SK-N-SH (cell line): ENCODE data around the gene RTF2. TPM values are rescaled to one million over a fixed set of nuclear protein-coding genes. Genes with fewer than 3 reads are reported as not detected.

Experiments used
- CTCF ChIA-PET: fragments of 300-600, 350-600 bp; formaldehyde crosslinking; extraction: SDS; loops from one replicate; lab custom pipeline; 2021; lab: Yijun Ruan, JAX
- POLR2A ChIA-PET: fragments of 350-600 bp; sonication (Branson Sonifier 250); formaldehyde crosslinking; extraction: SDS; loops from one replicate; lab custom pipeline; 2020; ENCODE audit warnings: antibody characterized with exemption, inconsistent platforms; lab: Yijun Ruan, JAX
- DNase-seq: peaks from one replicate; pipeline ENCODE4 v3.0.0; 2012
- H2AFZ ChIP-seq: fragments of 200-600 bp; sonication (generic); 2 replicates; pipeline ENCODE4 v1.8.1; 2016; ENCODE audit warnings: antibody characterized with exemption, mild to moderate bottlenecking, low read depth
- H3F3A ChIP-seq: fragments of 200-600 bp; sonication (generic); replicated peaks from 2 replicates; pipeline ENCODE3; 2016; ENCODE audit warnings: antibody characterized with exemption, mild to moderate bottlenecking; ENCODE audit not compliant: insufficient read depth
- H3K27ac ChIP-seq, 2 experiments: fragments of 200-500 bp in 1 of 2; fragments of 200-600 bp in 1 of 2; sonication (Bioruptor generic) in 1 of 2; sonication (generic), shearing (Covaris generic) in 1 of 2; 2 replicates each; pipeline versions ENCODE4 v1.5.1 to v1.6.1; 2014 to 2016; ENCODE audit warnings: low read depth in 2 of 2, inconsistent platforms in 1 of 2, low read length in 1 of 2, mild to moderate bottlenecking in 1 of 2, mixed read lengths in 1 of 2
- H3K27me3 ChIP-seq: fragments of 200-600 bp; sonication (generic), shearing (Covaris generic); 2 replicates; pipeline ENCODE4 v1.6.1; 2016; ENCODE audit warnings: mixed run types; ENCODE audit not compliant: insufficient read depth
- H3K36me3 ChIP-seq, 2 experiments: fragments of 200-500 bp in 1 of 2; fragments of 200-600 bp in 1 of 2; sonication (Bioruptor generic) in 1 of 2; sonication (generic) in 1 of 2; replicated peaks in 1 of 2; 2 replicates each; pipeline versions ENCODE3 to v1.5.1; 2014 to 2016; ENCODE audit warnings: low read length in 1 of 2, mild to moderate bottlenecking in 1 of 2; ENCODE audit not compliant: insufficient read depth in 2 of 2, control insufficient read depth in 1 of 2
- H3K4me1 ChIP-seq, 2 experiments: fragments of 200-500 bp in 1 of 2; fragments of 200-600 bp in 1 of 2; sonication (Bioruptor generic) in 1 of 2; sonication (generic), shearing (Covaris generic) in 1 of 2; 2 replicates each; pipeline versions ENCODE4 v1.5.1 to v1.6.1; 2014 to 2016; ENCODE audit warnings: low read depth in 1 of 2, low read length in 1 of 2, mixed run types in 1 of 2; ENCODE audit not compliant: insufficient read depth in 2 of 2, control insufficient read depth in 1 of 2
- H3K4me2 ChIP-seq: fragments of 200-600 bp; sonication (generic), shearing (Covaris generic); 2 replicates; pipeline ENCODE4 v1.6.1; 2017; ENCODE audit warnings: mixed run types
- H3K4me3 ChIP-seq, 2 experiments: fragments of 200-500 bp in 1 of 2; fragments of 200-600 bp in 1 of 2; sonication (Bioruptor generic) in 1 of 2; sonication (generic), shearing (Covaris generic) in 1 of 2; 2 replicates each; pipeline versions ENCODE4 v1.5.1 to v1.8.1; 2014 to 2016; ENCODE audit warnings: low read depth in 2 of 2, inconsistent platforms in 1 of 2, low read length in 1 of 2, mild to moderate bottlenecking in 1 of 2, mixed read lengths in 1 of 2, moderate library complexity in 1 of 2
- H3K79me2 ChIP-seq: fragments of 200-600 bp; sonication (generic); 2 replicates; pipeline ENCODE4 v1.8.1; 2017; ENCODE audit warnings: mild to moderate bottlenecking; ENCODE audit not compliant: insufficient read depth
- H3K9ac ChIP-seq: fragments of 200-600 bp; sonication (generic); 2 replicates; pipeline ENCODE4 v1.6.1; 2017; ENCODE audit warnings: mixed run types
- H3K9me2 ChIP-seq: fragments of 200-600 bp; sonication (generic); 2 replicates; pipeline ENCODE4 v1.6.1; 2017; ENCODE audit warnings: mixed run types
- H3K9me3 ChIP-seq: fragments of 200-600 bp; sonication (generic); 2 replicates; pipeline ENCODE4 v1.6.1; 2017; ENCODE audit warnings: mixed run types, mild to moderate bottlenecking, moderate library complexity
- H4K20me1 ChIP-seq: fragments of 200-600 bp; sonication (generic); 2 replicates; pipeline ENCODE4 v1.6.1; 2017; ENCODE audit warnings: mild to moderate bottlenecking, mixed run types; ENCODE audit not compliant: insufficient read depth
- CTCF ChIP-seq: fragments of 200-600 bp; sonication (generic); IDR thresholded peaks from 2 replicates; pipeline ENCODE4 v1.6.1; 2017; ENCODE audit warnings: antibody characterized with exemption, mild to moderate bottlenecking, moderate library complexity
- EP300 ChIP-seq, 2 experiments: IDR thresholded peaks; 2 replicates each; pipeline versions ENCODE4 v1.4.0 to v1.6.1; 2012; ENCODE audit warnings: borderline replicate concordance in 1 of 2, low read depth in 1 of 2, low read length in 1 of 2
- EZH2phosphoT487 ChIP-seq: fragments of 200-600 bp; sonication (generic); IDR thresholded peaks from 2 replicates; pipeline ENCODE4 v1.6.1; 2017; ENCODE audit warnings: low read depth, mixed run types, mild to moderate bottlenecking, antibody characterized with exemption, moderate library complexity, borderline replicate concordance
- FOXM1 ChIP-seq: IDR thresholded peaks from 2 replicates; pipeline ENCODE4 v1.4.0; 2012; ENCODE audit warnings: low read depth, mild to moderate bottlenecking
- GATA2 ChIP-seq: sonication (generic); formaldehyde crosslinking; IDR thresholded peaks from 2 replicates; pipeline ENCODE4 v1.5.0; 2020; ENCODE audit warnings: mild to moderate bottlenecking, missing genetic modification reagents
- JUND ChIP-seq: IDR thresholded peaks from 2 replicates; pipeline ENCODE4 v1.4.0; 2012
- MAX ChIP-seq: IDR thresholded peaks from 2 replicates; pipeline ENCODE4 v1.4.0; 2012; ENCODE audit warnings: low read depth
- POLR2AphosphoS5 ChIP-seq: IDR thresholded peaks from 2 replicates; pipeline ENCODE4 v1.6.1; 2012; ENCODE audit warnings: low read depth, low read length
- RCOR1 ChIP-seq: fragments of 150-350 bp; IDR thresholded peaks from 2 replicates; pipeline ENCODE4 v1.6.1; 2017; ENCODE audit warnings: antibody characterized with exemption, low read length
- SIN3A ChIP-seq: IDR thresholded peaks from 2 replicates; pipeline ENCODE4 v1.6.1; 2012; ENCODE audit warnings: low read depth, mild to moderate bottlenecking, low read length, moderate library complexity, borderline replicate concordance
- SMC3 ChIP-seq: IDR thresholded peaks from 2 replicates; pipeline ENCODE4 v1.6.1; 2012; ENCODE audit warnings: low read depth, low read length, improper control_type of control experiment
- TAF1 ChIP-seq: IDR thresholded peaks from 2 replicates; pipeline ENCODE4 v1.6.1; 2012; ENCODE audit warnings: low read depth, mild to moderate bottlenecking, low read length, moderate library complexity, borderline replicate concordance
- TEAD4 ChIP-seq: IDR thresholded peaks from 2 replicates; pipeline ENCODE4 v1.4.0; 2012; ENCODE audit warnings: mild to moderate bottlenecking, borderline replicate concordance; ENCODE audit not compliant: insufficient read depth
- WGBS: methylation state at CpG from one replicate; pipeline ENCODE4 v1.1.6; 2017; ENCODE audit warnings: low lambda C conversion rate; 5-methylcytosine and 5-hydroxymethylcytosine counted together
- polyA plus RNA-seq, 3 experiments: library from polyadenylated mRNA; depleted of rRNA; stranded (reverse); fragments of >200 nt; gene quantifications; 2 replicates each; pipeline ENCODE4 v1.2.3, GENCODE V29; 2012

The RTF2 gene
- polyA plus RNA-seq, 1 of the 3 experiments (the other 2 are of a cell fraction), result 78.2 TPM

- Histone ChIP-seq H3K9me2 (no peaks in the 10 kb centered on the region), H3K9ac (no peak overlapping the region), H3K4me3 (no peak overlapping the region), H3K4me2 (no peak overlapping the region), H3K36me3 (no peaks in the 10 kb centered on the region), H3K27ac (no peak overlapping the region), H4K20me1 (no peaks in the 10 kb centered on the region), H3K9me3 (no peaks in the 10 kb centered on the region), H3F3A (no peaks in the 10 kb centered on the region), H2AFZ (no peak overlapping the region), H3K4me1 (no peaks in the 10 kb centered on the region), H3K79me2 (no peaks in the 10 kb centered on the region), H3K27me3 (peaks cover 8% of the 10 kb centered on the region; the same call in 1 of the 2 replicates)
- WGBS, result 27% methylated on average over 3 of the region's 3 CpGs
- TF ChIP-seq CTCF (no peak), SIN3A (no peak), SMC3 (no peak), MAX (no peak), JUND (no peak), EZH2phosphoT487 (no peak), POLR2AphosphoS5 (no peak), TEAD4 (no peak), RCOR1 (no peak), EP300 (IDR thresholded peaks at IDR 0.05; ENCODE audit: borderline replicate concordance in 1 of 2, low read depth in 1 of 2, low read length in 1 of 2) (no peak), FOXM1 (no peak), GATA2 (CRISPR knock-in tag) (no peak)
- ChIA-PET POLR2A (no interaction called here), CTCF (interaction anchor here (1.0 to 4.6 kb wide), 2 partner anchors 13 to 457 kb away, joined by 3 to 27 read pairs; no protein-coding TSS in a partner anchor)
- DNase-seq, result no peak
Observed at GRCh38 chr20:56537997-56538396, 69.6 kb downstream of the RTF2 start.

GRCh38 chr20:56540415-56540814 is 72.0 kb downstream of the RTF2 start:
- Histone ChIP-seq H2AFZ (no peak overlapping the region), H3K36me3 (no peaks in the 10 kb centered on the region), H3F3A (no peaks in the 10 kb centered on the region), H3K79me2 (no peaks in the 10 kb centered on the region), H3K4me2 (no peak overlapping the region), H3K4me1 (no peaks in the 10 kb centered on the region), H4K20me1 (no peaks in the 10 kb centered on the region), H3K9me3 (no peaks in the 10 kb centered on the region), H3K9ac (no peak overlapping the region), H3K27ac (no peak overlapping the region), H3K4me3 (no peak overlapping the region), H3K27me3 (peaks cover 25% of the 10 kb centered on the region; the same call in 1 of the 2 replicates), H3K9me2 (no peaks in the 10 kb centered on the region)
- 12% methylated on average over 6 of the region's 6 CpGs for WGBS
- DNase-seq, result no peak
- CTCF ChIA-PET, result interaction anchor here (3.5 kb wide), 1 partner anchor 10 kb away, joined by 16 read pairs; no protein-coding TSS in a partner anchor
- POLR2A ChIA-PET, result no interaction called here
- TF ChIP-seq JUND (no peak), TAF1 (no peak), MAX (no peak)
